Activated CD4-positive, alpha-beta T cell treated with anti-CD3 and anti-CD28 coated beads, Interleukin-2, amount 50 U/mL, for 4 hours (primary cell): ENCODE data around the gene PWP2.
A peak's percentile ranks its signal among the peaks of the same experiment; 100 is the strongest.
"Not testable (repeated sequence)": the region's sequence is repeated elsewhere in the genome, so short reads cannot be mapped to it uniquely, and the experiment has no call there.

Source experiments
- DNase-seq, 2 experiments: peaks; one replicate each; pipeline ENCODE4 v3.0.0-alpha.2; 2020

Gene PWP2

DNA sequence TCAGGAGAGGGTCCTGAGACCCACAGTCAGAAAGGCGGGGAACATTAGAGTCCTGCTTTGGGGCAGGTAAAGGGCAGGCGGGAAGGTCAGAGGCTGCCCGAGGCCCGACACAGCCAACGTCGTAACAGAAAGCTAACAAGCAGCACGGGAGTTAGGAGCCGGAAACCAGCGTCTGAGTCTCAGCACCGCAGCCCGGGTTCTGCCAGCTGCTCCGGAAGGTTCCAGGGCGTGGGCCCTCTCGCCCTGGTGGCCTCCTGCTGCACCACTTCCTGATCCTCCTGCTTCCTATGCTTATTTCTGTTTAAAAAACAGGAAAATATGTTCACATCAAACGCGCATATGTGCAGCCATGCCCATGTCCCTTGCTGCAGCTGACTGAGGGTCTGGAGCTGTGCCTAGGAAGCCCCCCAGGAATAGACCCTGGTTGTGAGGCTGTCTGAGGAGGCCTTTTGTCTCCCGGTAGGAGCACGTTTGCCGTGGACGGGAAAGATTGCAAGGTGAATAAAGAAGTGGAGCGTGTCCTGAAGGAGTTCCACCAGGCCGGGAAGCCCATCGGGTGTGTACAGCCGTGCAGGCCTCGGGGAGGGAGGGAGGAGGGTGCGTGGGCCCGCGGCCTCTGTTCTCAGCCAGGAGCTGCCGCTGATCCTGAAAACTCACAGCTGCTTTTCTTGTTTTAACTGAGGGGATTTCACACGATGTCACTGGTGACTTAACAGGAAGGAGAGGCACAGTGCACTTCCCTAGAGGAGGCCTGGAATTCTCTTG lies 32.8 kb downstream of the PWP2 start:
- not testable (repeated sequence) for DNase-seq

DNA sequence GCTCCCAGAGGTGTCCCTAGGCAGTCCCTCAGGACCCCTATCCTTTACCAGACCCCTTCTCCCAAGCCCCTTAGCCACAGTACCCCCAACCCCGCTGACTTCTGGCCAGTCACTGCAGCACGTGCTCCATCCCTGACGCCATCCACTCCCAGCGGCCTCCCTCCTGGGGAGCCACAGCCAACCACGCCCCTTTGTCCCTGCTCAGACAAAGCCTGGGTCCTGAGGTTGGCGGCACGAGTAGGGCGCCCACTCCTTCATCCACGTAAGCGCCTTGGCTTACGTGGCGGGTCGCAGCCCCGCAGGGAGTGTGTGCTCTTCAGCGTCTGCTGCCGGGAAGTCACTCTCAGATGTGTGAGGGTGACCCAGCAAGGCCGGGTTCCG lies 33.3 kb downstream of the PWP2 start:
- DNase-seq, result not testable (repeated sequence)

DNA sequence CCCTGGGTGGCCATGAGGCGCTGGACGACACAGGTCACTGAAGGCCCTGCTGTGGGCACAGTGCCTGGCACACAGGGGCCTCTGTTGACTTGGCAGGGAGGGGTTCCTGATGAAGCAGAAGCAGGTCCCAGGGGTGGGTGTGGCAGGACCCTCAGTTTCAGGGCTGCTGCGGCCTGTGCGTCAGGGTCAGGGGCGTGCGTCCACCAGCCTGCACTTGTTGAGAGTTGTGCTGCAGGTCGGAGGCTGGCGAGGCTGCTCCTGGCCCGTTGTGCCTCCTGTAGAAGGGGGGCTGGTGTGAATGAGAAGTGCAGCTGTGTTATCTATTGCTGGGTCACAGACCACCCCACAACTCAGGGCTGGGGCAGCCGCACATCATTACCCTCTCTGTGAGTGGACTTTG lies 35.3 kb downstream of the PWP2 start:
- not testable (repeated sequence) for DNase-seq

DNA sequence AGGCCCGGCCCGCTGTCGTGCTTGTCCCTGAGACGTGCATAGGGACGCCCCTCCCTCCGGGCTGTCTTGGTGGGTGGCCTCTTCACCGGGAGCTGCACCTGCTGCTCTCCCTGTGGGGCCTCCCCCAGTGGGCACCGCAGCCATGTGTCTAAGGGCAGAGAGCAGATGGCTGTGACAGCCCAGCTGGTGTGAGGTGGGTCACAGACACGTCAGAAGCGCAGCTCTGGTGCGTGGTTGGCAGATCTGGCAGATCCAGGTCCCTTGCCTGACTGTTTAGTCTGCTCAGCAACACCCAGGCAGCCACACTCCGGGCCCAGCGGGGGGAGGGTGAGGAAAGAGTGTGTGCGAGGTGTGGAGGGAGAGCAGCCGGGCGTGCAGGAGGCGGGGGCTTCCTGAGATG lies 36.2 kb downstream of the PWP2 start:
- not testable (repeated sequence) for DNase-seq

DNA sequence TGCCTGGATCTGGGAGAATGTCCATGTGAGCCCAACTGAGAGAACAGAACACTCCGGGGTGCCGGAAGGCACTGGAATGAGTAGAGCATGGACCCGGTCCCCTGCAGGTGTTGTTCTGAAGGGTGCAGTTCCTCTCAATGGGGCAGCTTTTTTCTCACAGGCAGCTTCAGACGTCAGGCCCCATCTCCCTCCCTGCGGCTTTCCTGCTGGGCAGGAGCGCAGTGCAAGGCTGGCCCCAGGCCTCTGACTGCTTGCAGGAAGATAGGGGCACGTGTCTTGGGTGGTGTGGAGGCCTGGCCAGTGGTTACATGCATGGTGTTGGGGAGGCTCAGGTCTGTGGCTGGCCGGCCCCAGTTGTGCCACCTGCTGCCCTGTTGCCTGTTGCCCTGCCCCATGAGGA lies 36.8 kb downstream of the PWP2 start:
- not testable (repeated sequence) for DNase-seq

DNA sequence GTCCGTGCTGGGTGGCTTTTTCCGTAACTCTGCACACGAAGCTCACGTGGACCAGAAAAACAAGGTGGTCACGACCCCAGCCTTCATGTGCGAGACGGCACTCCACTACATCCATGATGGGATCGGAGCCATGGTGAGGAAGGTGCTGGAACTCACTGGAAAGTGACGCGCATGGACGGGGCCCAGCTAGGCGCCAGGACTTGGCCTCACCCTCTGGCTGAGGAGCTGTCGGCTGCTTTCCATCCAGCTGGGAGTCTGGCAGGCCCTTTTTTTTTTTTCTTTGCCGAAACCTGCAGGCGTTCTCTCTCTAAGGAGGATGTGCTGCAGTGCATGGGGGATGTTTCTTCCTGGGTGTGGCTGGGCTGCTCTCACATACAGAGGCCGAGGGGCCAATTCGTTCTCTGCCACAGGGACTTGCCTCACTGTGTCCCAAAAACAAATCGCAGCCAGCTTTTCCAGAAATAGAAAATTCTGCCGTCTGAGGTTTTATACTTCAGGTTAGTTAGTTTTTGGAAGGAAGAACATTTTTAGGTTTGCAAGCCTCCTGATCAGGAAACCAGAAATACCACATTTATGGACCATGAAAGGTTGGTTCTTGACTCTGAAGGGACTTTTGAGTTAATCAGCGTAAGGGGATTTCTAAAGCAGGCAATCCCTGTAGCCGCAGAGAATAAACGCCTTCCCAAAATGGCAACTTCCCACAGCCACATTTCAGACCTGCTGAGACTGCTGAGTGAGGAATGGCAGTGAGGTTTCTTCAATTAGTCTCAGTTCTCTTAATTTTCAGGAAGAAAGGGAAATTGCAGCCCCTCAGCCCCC lies 37.8 kb downstream of the PWP2 start:
- DNase-seq, result not testable (repeated sequence)

DNA sequence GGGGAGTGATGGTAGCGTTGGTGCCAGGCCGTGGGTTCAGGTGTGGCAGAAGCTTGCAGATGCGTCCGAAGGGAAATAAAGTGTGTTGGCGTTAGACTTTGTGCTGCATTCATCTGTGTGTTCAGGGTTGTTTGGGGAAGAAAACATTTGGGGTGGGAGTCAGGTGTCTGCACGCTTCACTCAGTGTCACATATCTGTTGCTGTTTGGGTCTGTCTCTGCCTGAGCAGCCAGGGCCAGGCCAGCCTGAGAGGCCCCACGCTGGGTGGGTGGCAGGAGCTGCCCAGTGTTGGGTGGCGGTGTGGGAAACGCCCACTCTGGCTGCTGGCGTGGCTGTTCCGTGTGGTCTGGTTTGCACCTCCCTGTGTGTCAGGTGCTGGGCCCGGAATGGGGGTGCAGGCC lies 38.4 kb downstream of the PWP2 start:
- DNase-seq, result not testable (repeated sequence)

DNA sequence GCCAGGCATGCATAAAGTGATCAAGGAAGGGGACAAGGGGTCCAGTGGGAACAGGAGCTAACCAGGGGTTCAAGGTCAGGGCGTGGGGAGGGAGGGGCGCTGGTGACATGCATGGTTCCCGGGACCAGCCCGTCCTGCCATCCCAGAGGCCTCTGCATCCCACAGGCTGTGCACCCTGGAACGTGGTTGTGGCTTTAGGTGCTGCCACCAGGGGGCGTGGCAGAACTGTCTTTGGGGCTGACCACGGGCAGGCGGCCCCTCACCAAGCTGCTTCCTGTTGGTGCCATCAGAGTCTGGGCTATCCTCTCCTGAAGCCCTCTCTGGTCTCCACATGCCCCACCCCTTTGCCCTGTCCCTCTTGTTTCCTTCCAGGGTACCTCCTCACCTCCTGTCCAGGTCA lies 39.9 kb downstream of the PWP2 start:
- not testable (repeated sequence) for DNase-seq

DNA sequence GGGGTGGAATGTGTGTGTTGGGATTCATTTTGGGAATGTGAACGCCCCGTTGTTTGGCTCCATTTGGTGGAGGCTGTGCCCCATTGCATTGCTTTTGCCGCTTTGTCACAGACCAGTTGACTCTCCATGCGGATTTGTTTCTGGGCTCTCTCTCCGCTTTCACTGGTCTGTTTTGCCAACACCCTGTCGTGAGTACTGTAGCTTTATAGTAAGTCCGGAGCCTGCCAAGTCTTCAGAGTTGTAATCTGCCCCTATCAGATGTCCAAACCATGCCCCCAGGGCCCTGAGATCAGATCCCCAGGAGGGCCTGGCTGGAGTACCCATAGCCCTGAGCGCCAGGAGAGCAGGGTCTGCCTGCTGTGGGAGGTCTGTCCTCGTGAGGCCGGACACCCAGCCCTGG lies 43.1 kb downstream of the PWP2 start:
- DNase-seq, result not testable (repeated sequence)

DNA sequence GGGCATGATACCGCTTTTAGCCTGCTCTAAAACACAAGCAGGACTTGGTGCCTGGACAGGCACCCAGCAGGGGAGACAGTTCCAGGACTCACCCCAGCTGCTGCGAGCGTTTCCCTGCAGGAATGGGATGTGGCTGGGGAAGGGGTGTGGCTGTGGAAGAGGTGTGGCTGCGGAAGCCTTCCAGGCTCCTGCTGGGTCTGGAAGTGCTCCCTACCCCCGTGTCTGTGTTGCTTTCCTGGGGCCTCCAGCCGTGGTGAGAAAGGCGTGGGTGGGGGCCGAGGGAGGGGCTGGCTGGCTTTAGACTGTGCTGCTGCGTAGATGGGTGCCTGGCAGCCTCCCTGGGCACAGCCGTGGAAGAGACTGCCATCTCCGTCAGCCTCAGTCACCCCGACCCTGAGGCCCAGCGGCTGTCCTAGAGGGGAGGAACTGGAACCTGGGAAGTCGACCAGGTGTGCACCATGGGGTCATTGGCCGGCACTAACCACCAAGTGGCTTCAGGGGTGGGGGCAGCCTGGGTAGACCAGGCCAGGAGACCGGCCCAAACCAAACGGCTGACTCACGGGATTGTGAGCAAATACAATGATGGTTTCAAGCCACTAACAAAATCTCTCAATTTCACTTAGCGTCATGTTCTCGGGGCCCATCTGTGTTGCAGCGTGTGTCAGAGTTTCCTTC lies 46.2 kb downstream of the PWP2 start:
- not testable (repeated sequence) for DNase-seq

DNA sequence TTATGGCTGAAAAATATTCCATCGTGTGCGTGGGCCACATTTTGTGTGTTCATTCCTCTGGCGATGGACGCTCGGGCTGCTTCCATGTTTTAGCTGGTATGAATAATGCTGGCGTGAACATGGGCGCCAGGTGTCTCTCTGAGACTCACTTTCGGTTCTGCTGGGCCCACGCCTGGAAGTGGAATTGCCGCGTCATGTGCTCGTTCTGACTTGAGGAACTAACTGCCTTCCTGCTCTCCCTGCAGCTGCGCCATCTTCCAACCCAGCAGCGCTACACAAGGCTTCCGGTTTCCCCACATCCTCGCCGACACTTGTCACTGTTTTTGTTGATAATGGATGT lies 46.7 kb downstream of the PWP2 start:
- peak; percentile 42 to 53 for DNase-seq

DNA sequence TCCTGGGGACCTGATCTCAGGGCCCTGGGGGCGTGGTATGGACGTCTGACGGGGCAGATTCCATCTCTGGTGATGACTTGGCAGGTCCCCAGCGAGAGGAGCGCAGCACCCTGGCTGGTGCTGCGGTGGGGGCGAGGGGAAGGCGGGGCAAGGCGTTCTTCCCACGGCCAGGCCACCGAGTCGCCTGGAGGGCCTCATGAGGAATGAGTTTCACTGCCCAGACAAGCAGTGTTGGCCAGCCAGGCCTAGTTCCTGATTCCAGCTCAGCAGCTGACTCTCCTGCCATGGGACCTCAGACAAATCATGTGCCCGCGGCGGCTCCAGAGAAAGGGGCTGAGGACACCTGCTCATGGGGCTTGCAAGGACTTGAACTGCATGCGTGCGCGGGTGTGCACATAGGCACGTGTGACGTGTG lies 47.6 kb downstream of the PWP2 start:
- DNase-seq, result not testable (repeated sequence)

DNA sequence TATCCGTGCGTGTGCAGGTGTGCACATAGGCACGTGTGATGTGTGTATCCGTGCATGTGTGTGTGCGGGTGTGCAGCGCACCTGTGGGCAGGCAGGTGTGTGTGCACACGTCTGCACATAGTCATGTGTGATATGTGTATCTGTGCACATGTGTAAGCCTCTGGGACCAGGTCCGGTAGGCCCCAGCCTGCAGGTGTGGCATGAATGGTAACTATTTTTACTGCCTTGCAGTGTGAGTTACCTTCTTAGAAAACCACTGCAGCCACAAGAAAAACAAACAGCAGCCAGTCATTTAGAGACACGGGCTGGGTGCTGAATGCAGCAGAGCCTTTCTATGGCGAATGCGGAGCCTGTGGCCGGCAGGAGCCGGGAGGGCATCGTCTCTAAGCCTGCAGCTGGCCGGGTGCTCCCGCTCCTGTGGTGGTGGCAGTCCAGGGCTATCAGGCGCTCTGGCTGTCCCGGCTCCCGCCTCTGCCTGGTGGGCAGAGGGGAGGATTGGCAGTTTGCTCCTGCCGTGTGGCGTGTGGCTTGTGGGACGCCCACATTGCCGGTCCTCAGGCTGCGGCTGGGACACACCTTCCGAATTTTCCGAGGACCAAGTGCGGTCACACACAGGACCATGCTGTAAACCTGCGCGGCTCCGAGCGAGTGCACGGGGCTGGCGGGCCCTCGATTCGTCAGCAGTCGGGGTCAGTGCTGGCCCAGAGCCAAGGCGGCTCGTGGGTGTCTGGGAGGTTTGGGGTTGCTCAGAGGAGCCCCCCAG lies 48.2 kb downstream of the PWP2 start:
- DNase-seq, result not testable (repeated sequence)

DNA sequence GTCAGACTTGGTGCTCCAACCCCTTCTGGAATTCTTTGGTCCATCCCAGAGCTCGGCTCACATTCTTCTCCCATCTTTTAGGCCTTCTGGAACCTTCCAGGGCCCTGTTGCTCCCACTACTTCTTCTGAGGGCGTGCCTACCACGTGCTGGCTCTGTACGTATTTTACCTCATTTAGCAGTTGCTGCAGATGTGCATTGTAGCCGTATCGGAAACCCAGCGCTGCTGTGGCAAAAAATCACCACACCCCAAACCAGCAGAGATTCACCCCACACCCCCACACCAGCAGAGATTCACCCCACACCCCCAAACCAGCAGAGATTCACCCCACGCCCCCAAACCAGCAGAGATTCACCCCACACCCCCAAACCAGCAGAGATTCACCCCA lies 48.8 kb downstream of the PWP2 start:
- not testable (repeated sequence) for DNase-seq

DNA sequence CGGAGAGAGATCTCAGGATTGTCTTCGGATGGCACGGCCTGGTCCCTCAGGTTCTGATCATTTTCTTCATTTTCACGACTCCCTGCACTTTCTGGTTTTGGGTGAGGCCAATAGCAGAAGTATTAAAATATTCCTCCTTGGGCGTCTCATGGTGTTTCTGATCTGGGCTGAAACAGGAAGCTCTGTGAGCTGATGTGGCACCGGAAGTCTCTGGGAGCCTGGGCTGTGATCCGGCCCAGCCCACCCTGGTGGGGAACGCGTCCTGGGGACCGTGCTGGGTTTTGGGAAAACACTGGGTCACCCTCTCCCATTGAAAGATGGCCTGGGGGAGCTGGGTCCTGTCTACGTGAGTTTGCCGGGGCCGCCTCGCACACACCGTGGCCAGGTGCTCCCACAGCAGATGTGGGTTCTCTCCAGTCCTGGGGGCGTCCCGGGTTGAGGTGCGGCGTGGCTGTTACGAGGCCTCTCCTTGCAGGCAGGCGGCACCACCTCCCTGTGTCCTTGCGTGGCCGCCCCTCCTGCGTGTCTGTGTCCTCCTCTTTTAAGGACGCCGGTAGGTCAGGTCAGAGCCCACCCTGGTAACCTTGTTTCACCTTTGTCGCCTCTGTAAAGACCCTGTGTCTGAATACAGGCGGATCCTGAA lies 50.4 kb downstream of the PWP2 start:
- DNase-seq, result not testable (repeated sequence)

DNA sequence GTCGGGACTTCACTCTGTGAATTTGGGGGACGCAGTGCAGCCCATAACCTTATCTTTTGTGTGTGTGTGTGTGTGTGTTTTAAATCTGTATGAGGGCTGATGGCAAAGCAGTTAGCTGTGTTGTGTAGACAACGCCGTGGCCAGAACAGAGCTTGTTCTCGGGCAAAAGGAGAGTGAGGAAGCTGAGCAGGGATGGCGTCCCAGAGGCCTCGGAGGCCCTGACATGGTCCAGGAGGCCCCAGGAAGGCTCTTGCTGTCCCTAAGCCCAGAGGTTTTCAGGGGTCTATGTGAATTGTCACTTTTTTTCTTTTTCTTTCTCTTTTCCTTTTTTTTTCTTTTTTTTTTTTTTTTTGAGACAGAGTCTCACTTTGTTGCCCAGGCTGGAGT lies 50.9 kb downstream of the PWP2 start:
- not testable (repeated sequence) for DNase-seq

DNA sequence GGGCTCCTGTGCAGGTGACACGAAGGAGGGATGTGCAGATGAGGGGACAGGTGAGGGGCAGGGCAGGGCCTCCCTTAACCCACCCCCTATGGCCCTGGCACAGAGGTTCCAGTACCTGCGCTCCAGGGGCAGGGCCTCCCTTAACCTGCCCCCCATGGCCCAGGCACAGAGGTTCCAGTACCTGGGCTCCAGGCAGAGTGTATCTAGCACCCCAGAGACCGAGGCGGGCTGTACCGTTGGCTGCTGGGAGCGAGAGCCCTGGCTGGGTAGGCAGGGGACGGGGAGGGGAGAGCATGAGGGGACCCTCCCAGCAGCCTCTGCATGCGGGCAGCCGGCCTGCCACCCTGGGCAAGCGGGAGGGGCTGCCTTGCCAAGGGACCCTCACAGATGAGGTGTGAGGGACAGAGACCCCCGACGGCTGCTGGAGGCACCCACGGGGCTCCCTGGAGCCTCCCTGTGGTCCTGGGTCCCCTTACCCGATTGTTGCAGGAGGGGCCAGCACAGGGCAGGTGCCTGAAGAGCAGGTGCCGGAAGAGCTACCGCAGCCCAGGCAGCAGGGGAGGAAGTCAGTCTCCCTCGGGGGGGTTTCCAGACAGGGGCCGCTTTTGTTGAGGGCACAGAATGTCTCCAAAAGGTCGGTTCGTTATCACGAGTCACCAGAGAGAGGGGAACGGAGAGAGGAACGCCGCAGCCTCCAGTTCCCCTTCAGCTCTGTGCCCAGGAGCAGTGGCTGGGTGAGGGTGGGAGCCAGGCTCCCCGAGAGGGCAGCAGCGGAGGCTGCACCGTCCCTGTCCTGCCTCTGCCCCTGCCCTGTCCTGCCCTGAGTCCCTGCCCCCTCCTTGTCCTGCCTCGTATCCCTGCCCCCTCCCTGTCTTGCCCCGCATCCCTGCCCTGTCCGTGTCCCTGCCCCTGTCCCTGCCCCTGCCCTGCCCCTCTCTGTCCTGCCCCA lies 52.4 kb downstream of the PWP2 start:
- not testable (repeated sequence) for DNase-seq

DNA sequence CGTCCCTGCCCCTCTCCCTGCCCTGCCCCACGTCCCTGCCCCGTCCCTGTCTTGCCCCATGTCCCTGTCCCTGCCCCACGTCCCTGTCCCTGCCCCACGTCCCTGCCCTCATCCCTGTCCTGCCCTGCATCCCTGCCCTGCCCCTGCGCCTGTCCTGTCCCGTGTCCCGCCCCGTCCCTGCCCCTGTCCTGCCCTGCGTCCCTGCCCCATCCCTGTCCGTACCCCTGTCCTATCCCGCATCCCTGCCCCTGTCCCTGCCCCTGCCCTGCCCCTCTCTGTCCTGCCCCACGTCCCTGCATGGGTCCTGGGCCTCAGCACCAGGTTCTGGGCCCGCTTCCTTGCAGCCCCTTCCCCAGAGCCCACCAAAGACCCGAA lies 53.1 kb downstream of the PWP2 start:
- DNase-seq, result not testable (repeated sequence)

DNA sequence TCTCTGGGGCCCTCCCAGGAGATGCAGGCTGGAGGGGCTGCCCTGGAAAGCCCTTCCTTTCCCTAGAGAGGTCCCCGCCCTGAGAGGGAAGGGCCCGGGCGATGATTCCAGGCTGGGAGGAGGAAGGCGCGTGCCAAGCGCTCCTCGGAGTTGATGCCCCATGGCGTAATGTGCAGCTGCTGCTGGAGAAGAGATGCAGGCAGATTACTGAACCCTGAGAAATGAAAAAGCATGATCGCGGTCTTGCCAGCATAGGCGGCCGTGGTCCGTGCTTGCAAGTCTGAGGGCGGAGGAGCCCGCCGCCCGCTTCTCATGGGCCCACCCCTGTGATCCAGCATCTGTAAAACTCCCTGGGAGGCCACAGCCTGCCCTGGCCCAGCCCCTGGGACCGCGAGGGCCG lies 53.6 kb downstream of the PWP2 start:
- not testable (repeated sequence) for DNase-seq

DNA sequence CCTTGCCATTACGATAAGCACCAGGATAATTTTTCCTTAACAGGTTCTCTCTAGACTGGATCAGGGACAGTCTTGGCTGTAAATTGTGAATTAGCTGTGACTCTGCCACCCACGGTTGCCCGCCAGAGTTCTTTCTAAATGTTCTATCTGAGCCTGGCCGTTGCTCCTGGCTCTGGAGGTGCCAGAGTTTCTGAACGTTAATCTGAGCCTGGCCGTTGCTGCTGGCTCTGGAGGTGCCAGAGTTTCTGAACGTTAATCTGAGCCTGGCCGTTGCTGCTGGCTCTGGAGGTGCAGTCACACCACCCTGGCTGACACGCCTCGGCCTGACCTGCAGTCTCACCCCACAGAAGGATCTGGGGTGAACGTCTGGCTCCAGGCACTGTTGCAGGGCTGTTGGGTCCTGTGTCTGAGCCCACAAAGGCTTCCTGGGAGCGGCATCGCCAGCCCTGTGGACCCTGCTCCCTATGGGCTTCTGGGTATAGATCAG lies 56.0 kb downstream of the PWP2 start:
- DNase-seq, result not testable (repeated sequence)

DNA sequence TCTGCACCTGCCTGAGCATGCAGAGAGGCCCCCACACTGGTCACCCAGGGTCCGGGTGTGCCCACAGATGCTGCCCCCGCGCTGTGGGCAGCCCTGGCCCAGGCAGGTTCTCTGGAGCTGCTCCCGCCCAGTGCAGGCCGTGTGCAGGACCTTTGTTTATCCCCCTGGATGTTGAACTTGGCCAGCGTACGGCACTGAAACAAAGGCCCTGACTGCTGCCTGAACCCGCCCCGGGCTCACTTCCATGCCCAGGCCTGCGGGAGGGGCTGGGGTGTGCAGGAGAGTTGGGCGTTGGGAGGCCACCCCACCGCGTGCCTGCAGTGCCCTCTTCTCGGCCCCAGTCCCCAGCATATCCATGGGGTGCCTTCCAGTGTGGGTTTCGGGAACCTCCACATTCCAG lies 58.7 kb downstream of the PWP2 start:
- DNase-seq, result not testable (repeated sequence)
